H1 (cell line): Measurements from ENCODE around the gene PPP1R12C. TPM values are rescaled to one million over a fixed set of nuclear protein-coding genes. Genes with fewer than 3 reads are reported as not detected.

Experiments
- HDAC2 ChIP-seq, 2 experiments: fragments of 300-600 bp in 1 of 2; sonication (generic) in 1 of 2; IDR thresholded peaks; 2 replicates each; pipeline ENCODE4 v1.6.1; 2011 to 2012; ENCODE audit warnings: low read depth in 2 of 2, low read length in 2 of 2, mild to moderate bottlenecking in 2 of 2, moderate library complexity in 2 of 2, borderline replicate concordance in 1 of 2, inconsistent platforms in 1 of 2
- POU5F1 ChIP-seq: IDR thresholded peaks from 2 replicates; pipeline ENCODE4 v1.6.1; 2011; ENCODE audit warnings: low read depth, mild to moderate bottlenecking, low read length, moderate library complexity
- polyA plus RNA-seq, 7 experiments: library from polyadenylated mRNA; depleted of rRNA in 3 of 7; stranded (reverse) in 5 of 7; unstranded in 2 of 7; fragments of >200 nt in 5 of 7; fragments of 200-250 nt in 2 of 7; gene quantifications; 1 replicate in 5 of 7; 2 replicates in 1 of 7; 4 replicates in 1 of 7; pipeline versions ENCODE4 v1.2.1 to v1.2.3, GENCODE V29; 2011 to 2013; ENCODE audit warnings: missing spikeins in 2 of 7, mixed read lengths in 2 of 7
- total RNA-seq: library from RNA; stranded (reverse); fragmentation: NEBNext Ultra II Directional; extraction: Animal tissue kit (Norgen Biotek cat#: 25700); gene quantifications from 2 replicates; pipeline ENCODE4 v1.2.1, GENCODE V29; 2021

Gene PPP1R12C
- total and polyA plus RNA-seq, 2 of the 8 experiments (the other 6 are each of a cell fraction or from before 2014, with no cell fraction given) = 31.7 to 71.5 TPM

- TF ChIP-seq POU5F1 (no peak), HDAC2 (IDR thresholded peaks at IDR 0.05; ENCODE audit: borderline replicate concordance in 1 of 2, low read depth in 2 of 2, low read length in 2 of 2) (no peak)
- TF ChIP-seq, all 59 proteins: peak for 0
Measured at GRCh38 chr19:55136399-55137102, 19.1 kb upstream of the PPP1R12C start (continued).
